H1 (cell line): ENCODE data around the gene CHRD.

Experiments
- CBX5 ChIP-seq: fragments of 300-800, 300-1000 bp; sonication (generic); IDR thresholded peaks from 2 replicates; pipeline ENCODE4 v1.7.1; 2016; ENCODE audit warnings: antibody characterized with exemption, low read length, low read depth
- CREB1 ChIP-seq: IDR thresholded peaks from 2 replicates; pipeline ENCODE4 v1.6.1; 2012; ENCODE audit warnings: inconsistent platforms
- CTCF ChIP-seq, 3 experiments: IDR thresholded peaks; 1 replicate in 2 of 3; 2 replicates in 1 of 3; pipeline versions ENCODE4 v1.5.1 to v1.6.1; 2011; ENCODE audit warnings: low read length in 3 of 3, mild to moderate bottlenecking in 3 of 3, inconsistent platforms in 2 of 3, low read depth in 1 of 3, moderate library complexity in 1 of 3; ENCODE audit not compliant: insufficient read depth in 1 of 3; ENCODE audit errors: control extremely low read depth in 1 of 3
- POLR2A ChIP-seq, 2 experiments: IDR thresholded peaks; 1 replicate in 1 of 2; 2 replicates in 1 of 2; pipeline ENCODE4 v1.6.1; 2011; ENCODE audit warnings: low read depth in 2 of 2, low read length in 2 of 2, mild to moderate bottlenecking in 2 of 2; ENCODE audit errors: control extremely low read depth in 1 of 2
- SP1 ChIP-seq: IDR thresholded peaks from 2 replicates; pipeline ENCODE4 v1.6.1; 2011; ENCODE audit warnings: low read depth, low read length
- TEAD4 ChIP-seq: IDR thresholded peaks from 2 replicates; pipeline ENCODE4 v1.6.1; 2012; ENCODE audit warnings: low read depth, low read length, inconsistent platforms, mixed read lengths
- YY1 ChIP-seq: IDR thresholded peaks from 2 replicates; pipeline ENCODE4 v1.6.1; 2011; ENCODE audit warnings: low read depth, mild to moderate bottlenecking, low read length

GRCh38 chr3:184383033-184383740 lies 3.3 kb downstream of the CHRD start:
- no peak for TF ChIP-seq CTCF (IDR thresholded peaks at IDR 0.05; ENCODE audit: control extremely low read depth in 1 of 3, insufficient read depth in 1 of 3, low read depth in 1 of 3, low read length in 3 of 3)
- no peak for TF ChIP-seq POLR2A (IDR thresholded peaks at IDR 0.05; ENCODE audit: control extremely low read depth in 1 of 2, low read depth in 2 of 2, low read length in 2 of 2)
- no peak for TF ChIP-seq TEAD4
- TF ChIP-seq CBX5 = no peak
- TF ChIP-seq YY1 = no peak
- no peak for TF ChIP-seq CREB1
- no peak for TF ChIP-seq SP1
